Neural progenitor cell (in vitro differentiated cells): ENCODE data around the gene FOXN3.

Source experiments
- CTCF ChIP-seq: fragments of 200-600 bp; sonication (generic); IDR thresholded peaks from 2 replicates; pipeline ENCODE4 v1.5.1; 2017; ENCODE audit warnings: antibody characterized with exemption, mild to moderate bottlenecking
- EZH2 ChIP-seq: fragments of 200-600 bp; sonication (generic); IDR thresholded peaks from 2 replicates; pipeline ENCODE4 v1.6.1; 2017; ENCODE audit warnings: antibody characterized with exemption, mild to moderate bottlenecking, moderate library complexity

GRCh38 chr14:89399594-89400068, 17.4 kb downstream of the FOXN3 start:
- TF ChIP-seq CTCF (no peak), EZH2 (no peak)
